Ramos (cell line): ENCODE results near the gene RSPRY1.

ENCODE experiments used
- in situ Hi-C: fragments of 300-500 bp; cut with MboI; formaldehyde crosslinking; loops from one replicate; pipeline ENCODE4 v1.14.3; 2022; ENCODE audit warnings: low sequenced_read_pairs; ENCODE audit not compliant: unreplicated experiment

RSPRY1 gene

DNA sequence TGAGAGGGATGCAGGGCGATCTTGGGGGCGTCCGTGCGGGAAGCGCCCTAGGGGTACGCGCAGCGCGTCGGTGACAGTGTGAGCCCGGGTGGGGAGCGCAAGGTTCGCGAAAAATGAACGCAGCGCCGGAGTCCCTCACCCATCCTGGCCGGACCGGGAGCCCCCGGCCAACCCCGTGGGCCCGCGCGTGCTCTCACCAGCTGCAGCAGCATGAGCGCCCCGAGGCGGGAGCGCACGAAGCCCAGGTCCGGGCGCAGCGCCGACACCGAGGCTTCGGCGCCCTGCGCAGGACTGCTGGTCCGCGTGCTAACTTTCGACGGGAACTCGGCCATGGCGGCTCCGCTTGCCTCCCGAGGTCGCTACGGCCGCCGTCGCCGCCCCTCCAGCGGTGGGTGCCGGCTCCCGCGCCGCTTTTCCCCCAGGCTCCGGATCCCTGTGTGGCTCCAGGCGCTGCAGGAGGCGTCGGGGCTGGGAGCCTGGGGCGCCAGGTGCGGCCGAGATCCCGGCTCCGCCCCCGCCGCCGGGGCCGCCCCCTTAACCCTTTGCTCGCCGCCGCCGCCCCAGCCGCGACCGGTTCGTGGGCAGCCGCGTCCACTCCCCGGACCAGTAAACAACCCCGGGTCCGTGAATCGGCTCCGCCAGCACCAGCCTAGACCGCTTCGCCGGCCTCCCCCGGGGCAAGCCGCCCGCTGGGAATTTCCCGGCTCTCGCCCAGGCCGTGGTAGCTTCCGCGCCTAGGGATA is 98.3 kb downstream of the RSPRY1 start, which contains the start of gene PLLP:
PLLP (minus strand) TSS at position 464 of the 743 bp plus-strand sequence; CDS start at position 332, 132 bp downstream.
- in situ Hi-C loops, result no loop called here

DNA sequence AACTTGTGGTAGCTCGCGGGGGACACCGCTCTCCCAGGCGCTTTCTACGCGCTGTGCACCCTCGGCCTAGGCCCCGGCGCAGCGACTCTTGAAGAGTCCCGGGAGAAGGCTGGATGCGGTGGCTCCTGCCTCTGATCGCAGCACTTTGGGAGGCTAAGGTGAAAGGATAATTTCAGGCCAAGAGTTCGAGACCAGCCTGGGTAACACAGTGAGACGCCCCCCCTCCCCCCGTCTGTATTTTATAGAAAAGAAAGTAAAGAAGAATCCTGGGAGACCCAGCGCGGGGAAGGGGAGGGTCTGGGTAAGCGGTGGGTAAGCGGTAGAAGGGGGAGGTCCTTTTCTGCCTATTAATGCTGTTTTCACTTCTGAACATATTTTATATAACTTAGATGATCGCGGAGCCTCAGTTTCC is 98.8 kb downstream of the RSPRY1 start:
- in situ Hi-C loops, result no loop called here

DNA sequence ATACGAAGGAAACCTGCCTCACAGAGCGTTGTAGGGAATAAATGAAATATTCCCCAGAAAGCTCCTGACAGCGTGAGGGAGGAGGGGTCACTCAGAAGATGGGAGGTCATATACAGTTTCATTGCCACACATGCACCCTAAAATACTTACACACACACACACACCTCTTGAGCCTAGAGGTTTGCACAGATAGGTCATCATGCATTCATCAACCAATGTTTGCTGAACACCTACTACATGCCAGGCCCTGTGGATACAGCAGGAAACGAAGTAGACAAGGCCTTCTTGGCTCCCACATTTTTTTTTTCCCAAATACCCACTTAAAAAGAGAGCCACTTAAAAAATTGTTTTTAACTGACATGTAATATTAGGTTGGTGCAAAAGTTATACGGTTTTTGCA is 99.2 kb downstream of the RSPRY1 start:
- in situ Hi-C loops, result no loop called here

DNA sequence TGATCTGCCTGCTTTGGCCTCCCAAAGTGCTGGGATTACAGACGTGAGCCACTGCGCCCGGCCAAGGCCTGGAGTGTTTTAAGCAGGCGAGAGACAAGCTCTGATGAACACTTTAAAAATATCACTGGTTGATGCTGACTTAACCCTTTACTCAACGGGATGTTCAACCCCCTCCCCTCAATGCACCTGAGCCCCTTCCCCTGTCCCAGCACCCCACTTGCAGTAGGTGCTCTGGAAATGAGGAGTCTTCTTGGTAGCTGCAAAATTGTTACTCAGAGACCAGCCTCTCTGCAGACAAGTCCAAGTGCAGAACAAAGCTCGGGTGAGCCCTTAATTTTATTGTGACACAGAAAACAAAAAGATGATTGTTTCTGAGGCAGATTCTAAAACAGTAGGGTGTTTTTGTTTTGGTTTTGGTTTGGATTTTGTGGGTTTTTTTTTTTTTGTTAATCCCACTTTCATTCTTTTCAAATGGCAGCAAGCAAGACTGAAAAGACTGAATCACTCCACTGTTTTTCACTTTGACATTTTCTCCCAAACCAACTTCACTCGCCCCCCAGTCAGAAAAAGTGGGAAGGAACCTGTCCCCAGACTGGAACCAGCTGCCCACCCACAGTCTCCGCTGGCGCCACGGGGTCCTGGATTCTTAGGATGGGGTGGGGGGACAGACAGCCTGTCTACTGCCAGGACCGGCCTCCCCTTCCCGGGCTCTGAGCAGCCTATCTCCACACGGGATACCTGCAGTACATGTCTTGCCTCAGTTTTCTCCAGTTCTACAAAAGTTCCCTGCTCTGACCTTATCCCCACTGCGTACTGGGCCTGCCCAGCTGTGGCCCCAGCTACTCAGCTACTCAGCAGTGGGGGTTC is 103.5 kb downstream of the RSPRY1 start:
- in situ Hi-C loops, result no loop called here
